GM12875 (cell line): Measurements from ENCODE around the gene ZBTB8OS.
"Not testable (repeated sequence)": the region's sequence is repeated elsewhere in the genome, so short reads cannot be mapped to it uniquely, and the experiment has no call there.

Experiments
- H3K4me3 ChIP-seq: one replicate; pipeline ENCODE4 v1.5.1; 2011; ENCODE audit warnings: low read depth, low read length, control low read depth
- TF ChIP-seq, protein P1 (sequence below): IDR thresholded peaks from 2 replicates; pipeline ENCODE4 v1.5.1; 2011; ENCODE audit warnings: low read depth, mild to moderate bottlenecking, control low read depth, inconsistent platforms, low read length, moderate library complexity, borderline replicate concordance; ENCODE audit not compliant: insufficient read depth

ZBTB8OS gene

GRCh38 chr1:32684167-32684811, 33.9 kb upstream of the ZBTB8OS start:
- no peak overlapping the region for H3K4me3 ChIP-seq
- TF ChIP-seq, protein P1, sequence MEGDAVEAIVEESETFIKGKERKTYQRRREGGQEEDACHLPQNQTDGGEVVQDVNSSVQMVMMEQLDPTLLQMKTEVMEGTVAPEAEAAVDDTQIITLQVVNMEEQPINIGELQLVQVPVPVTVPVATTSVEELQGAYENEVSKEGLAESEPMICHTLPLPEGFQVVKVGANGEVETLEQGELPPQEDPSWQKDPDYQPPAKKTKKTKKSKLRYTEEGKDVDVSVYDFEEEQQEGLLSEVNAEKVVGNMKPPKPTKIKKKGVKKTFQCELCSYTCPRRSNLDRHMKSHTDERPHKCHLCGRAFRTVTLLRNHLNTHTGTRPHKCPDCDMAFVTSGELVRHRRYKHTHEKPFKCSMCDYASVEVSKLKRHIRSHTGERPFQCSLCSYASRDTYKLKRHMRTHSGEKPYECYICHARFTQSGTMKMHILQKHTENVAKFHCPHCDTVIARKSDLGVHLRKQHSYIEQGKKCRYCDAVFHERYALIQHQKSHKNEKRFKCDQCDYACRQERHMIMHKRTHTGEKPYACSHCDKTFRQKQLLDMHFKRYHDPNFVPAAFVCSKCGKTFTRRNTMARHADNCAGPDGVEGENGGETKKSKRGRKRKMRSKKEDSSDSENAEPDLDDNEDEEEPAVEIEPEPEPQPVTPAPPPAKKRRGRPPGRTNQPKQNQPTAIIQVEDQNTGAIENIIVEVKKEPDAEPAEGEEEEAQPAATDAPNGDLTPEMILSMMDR = no peak

DNA sequence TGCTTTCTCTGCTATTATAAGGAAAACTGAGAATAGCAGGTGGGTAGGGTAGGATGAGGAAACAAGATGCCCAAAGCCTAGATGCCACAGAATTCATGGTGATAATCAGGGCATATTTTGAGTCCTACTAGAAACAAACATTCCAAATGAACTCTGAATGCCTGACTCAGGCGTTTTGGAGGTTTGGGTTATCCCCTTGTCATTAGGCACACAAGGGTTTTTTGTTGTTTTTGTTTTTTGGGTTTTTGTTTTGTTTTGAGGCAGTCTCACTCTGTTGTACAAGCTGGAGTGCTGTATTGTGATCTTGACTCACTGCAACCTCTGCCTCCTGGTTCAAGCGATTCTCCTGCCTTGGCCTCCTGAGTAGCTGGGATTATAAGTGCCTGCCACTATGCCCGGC, 33.0 kb upstream of the ZBTB8OS start:
- TF ChIP-seq, protein P1 = no peak

GRCh38 chr1:32681999-32682398, 31.6 kb upstream of the ZBTB8OS start:
- H3K4me3 ChIP-seq = no peak overlapping the region
- TF ChIP-seq, protein P1 = no peak

More for the DNA sequence above, 33.0 kb upstream of the ZBTB8OS start:
- H3K4me3 ChIP-seq = no peak overlapping the region

- no peak overlapping the region for H3K4me3 ChIP-seq
- TF ChIP-seq, protein P1 = no peak
These were observed 31.2 kb upstream of the ZBTB8OS start for GRCh38 chr1:32681509-32681908.

- TF ChIP-seq, protein P1 = no peak
These were observed 30.3 kb upstream of the ZBTB8OS start for GRCh38 chr1:32680642-32681041.

DNA sequence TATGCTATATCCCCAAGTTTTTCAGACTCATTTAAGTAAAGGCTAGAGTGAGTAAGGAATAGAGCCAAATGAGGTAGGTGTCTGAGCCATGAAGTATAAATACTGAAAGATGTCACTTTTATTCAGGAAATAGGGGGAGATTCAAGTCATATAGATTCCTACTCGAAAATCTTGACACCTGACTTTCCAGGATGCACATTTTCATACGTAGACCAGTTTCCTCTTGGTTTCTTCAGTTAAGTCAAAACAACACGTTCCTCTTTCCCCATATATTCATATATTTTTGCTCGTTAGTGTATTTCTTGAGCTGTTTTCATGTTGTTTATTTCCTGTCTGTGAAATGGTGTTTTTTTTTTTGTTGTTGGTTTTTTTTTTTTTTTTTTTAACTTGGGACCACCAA, 29.6 kb upstream of the ZBTB8OS start:
- H3K4me3 ChIP-seq = not testable (repeated sequence)

More at GRCh38 chr1:32680642-32681041, 30.3 kb upstream of the ZBTB8OS start:
- no peak overlapping the region for H3K4me3 ChIP-seq

GRCh38 chr1:32676945-32677344, 26.6 kb upstream of the ZBTB8OS start:
- TF ChIP-seq, protein P1 = no peak
- no peak overlapping the region for H3K4me3 ChIP-seq

GRCh38 chr1:32668716-32669115, 18.4 kb upstream of the ZBTB8OS start:
- H3K4me3 ChIP-seq = not testable (repeated sequence)
